ENCODE data around the gene PTPN7.

Gene PTPN7

GRCh38 chr1:202105571-202106339 lies 54.6 kb downstream of the PTPN7 start:
- Histone ChIP-seq H3K9me3 (ENCODE audit: control insufficient read depth, low read length) (no peaks in the 10 kb centered on the region), H3K27me3 (ENCODE audit: control insufficient read depth, insufficient read depth, low read length, poor library complexity, severe bottlenecking) (no peaks in the 10 kb centered on the region), H3K4me3 (ENCODE audit: insufficient read depth, low read depth, low read length) (no peak overlapping the region), H3K36me3 (ENCODE audit: control insufficient read depth, insufficient read depth, low read length) (no peaks in the 10 kb centered on the region), H3K4me1 (ENCODE audit: control insufficient read depth, insufficient read depth, low read length) (peaks cover 39% of the 10 kb centered on the region), H3K27ac (ENCODE audit: insufficient read depth, low read depth, low read length, poor library complexity, severe bottlenecking) (peak overlapping the region; percentile 79)
- WGBS, 2 experiments: 18 to 24% methylated on average over 9 to 10 of the region's 10 CpGs

- H3K36me3 ChIP-seq (ENCODE audit: control insufficient read depth, insufficient read depth, low read length): no peaks in the 10 kb centered on the region
- 89 to 93% methylated on average over 10 of the region's 10 CpGs for WGBS, 2 experiments
- no peaks in the 10 kb centered on the region for H3K9me3 ChIP-seq (ENCODE audit: control insufficient read depth, low read length)
- no peaks in the 10 kb centered on the region for H3K27me3 ChIP-seq (ENCODE audit: control insufficient read depth, insufficient read depth, low read length, poor library complexity, severe bottlenecking)
- H3K4me3 ChIP-seq (ENCODE audit: insufficient read depth, low read depth, low read length): no peak overlapping the region
- H3K27ac ChIP-seq (ENCODE audit: insufficient read depth, low read depth, low read length, poor library complexity, severe bottlenecking): no peak overlapping the region
- H3K4me1 ChIP-seq (ENCODE audit: control insufficient read depth, insufficient read depth, low read length): peaks cover 39% of the 10 kb centered on the region
These were observed 56.3 kb downstream of the PTPN7 start for GRCh38 chr1:202104073-202104472.

- 65 to 72% methylated on average over 4 of the region's 4 CpGs for WGBS, 2 experiments
- no peak overlapping the region for H3K27ac ChIP-seq (ENCODE audit: insufficient read depth, low read depth, low read length, poor library complexity, severe bottlenecking)
- peaks cover 17% of the 10 kb centered on the region for H3K4me1 ChIP-seq (ENCODE audit: control insufficient read depth, insufficient read depth, low read length)
- H3K9me3 ChIP-seq (ENCODE audit: control insufficient read depth, low read length): no peaks in the 10 kb centered on the region
- H3K4me3 ChIP-seq (ENCODE audit: insufficient read depth, low read depth, low read length): no peak overlapping the region
- H3K36me3 ChIP-seq (ENCODE audit: control insufficient read depth, insufficient read depth, low read length): no peaks in the 10 kb centered on the region
- H3K27me3 ChIP-seq (ENCODE audit: control insufficient read depth, insufficient read depth, low read length, poor library complexity, severe bottlenecking): no peaks in the 10 kb centered on the region
These were observed 59.2 kb downstream of the PTPN7 start for GRCh38 chr1:202101184-202101583.
